ENCODE measurements around the gene KEL. TPM values are rescaled to one million over a fixed set of nuclear protein-coding genes. Genes with fewer than 3 reads are reported as not detected.

KEL gene
- total RNA-seq, 2 experiments from 2014 or later, result 0.19 TPM; not detected in 1

DNA sequence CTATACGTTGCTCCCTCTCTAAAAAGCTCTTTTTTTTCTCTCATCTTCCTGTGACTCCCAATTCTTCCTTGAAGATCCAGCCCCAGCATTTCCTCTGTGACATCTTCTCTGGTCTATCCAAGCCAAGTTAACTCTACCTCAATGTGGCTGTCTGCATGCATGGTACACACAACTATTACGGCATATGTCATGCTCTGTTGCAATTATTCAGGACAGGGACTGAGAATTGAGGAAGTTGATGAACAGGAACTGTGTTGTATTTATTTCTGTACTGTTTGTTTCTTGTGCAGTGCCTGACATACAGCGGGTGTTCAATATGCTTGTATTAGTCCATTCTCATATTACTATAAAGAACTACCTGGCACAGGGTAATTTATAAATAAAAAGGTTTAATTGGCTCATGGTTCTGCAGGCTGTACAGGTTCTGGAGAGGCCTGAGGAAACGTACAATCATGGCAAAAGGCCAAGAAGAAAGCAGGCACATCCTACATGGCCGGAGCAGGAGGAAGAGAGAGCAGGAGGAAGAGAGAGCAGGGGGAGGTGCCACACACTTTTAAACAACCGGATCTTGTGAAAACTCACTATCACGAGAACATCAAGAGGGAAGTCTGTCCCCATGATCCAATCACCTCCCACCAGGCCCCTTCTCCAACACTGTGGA lies 34.9 kb downstream of the KEL start:
- ChIA-PET CTCF (no interaction called here), POLR2A (no interaction called here)
- Mint-ChIP-seq H3K27ac (no peak overlapping the region), H3K36me3 (ENCODE audit: low read depth) (no peaks in the 10 kb centered on the region), H3K9me3 (no peaks in the 10 kb centered on the region), H3K4me3 (no peak overlapping the region), H3K27me3 (no peaks in the 10 kb centered on the region), H3K4me1 (ENCODE audit: low read depth) (no peaks in the 10 kb centered on the region)
- no peaks in the 10 kb centered on the region for H3K9me3 ChIP-seq (ENCODE audit: control insufficient read depth in 1 of 2, insufficient read depth in 1 of 2, low read length in 2 of 2)
- H3K27ac ChIP-seq (ENCODE audit: low read depth in 1 of 2, low read length in 2 of 2), result no peak overlapping the region
- ATAC-seq (ENCODE audit: poor library complexity) (no peak), DNase-seq (peak in 3 of 14 experiments; percentile 10 to 43 (median 32))
- intact Hi-C loops (cut with DNase I, micrococcal nuclease), result no loop called here
- no peak overlapping the region for H3K4me3 ChIP-seq (ENCODE audit: low read length)
- H3K27me3 ChIP-seq (ENCODE audit: control insufficient read depth in 1 of 2, insufficient read depth in 2 of 2, low read length in 2 of 2), result no peaks in the 10 kb centered on the region
- TF ChIP-seq CTCF (IDR thresholded peaks at IDR 0.05), result no peak
- H3K36me3 ChIP-seq (ENCODE audit: insufficient read depth, low read length), result no peaks in the 10 kb centered on the region
- H3K4me1 ChIP-seq (ENCODE audit: insufficient read depth, low read length), result no peaks in the 10 kb centered on the region

DNA sequence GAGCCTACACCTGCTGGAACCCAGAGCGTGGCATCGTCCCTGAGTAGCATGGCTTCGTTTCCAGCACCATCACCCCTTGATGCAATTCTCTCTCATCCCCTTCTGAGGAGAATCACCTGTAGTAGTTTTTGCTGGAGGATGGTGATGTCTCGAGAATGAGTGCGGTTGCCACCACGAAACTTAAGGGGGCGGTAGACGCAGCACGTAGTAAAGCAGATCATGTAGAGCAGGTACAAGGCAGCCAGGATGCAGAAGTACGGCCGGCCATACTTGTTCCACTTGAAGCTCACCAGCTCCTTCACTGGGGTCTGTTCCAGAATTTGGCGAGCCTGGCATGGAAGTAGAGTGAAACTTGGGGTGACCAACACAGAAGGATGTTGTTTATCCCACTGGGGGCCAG lies 36.8 kb downstream of the KEL start:
- Histone ChIP-seq H3K4me1 (ENCODE audit: insufficient read depth, low read length) (no peaks in the 10 kb centered on the region), H3K4me3 (ENCODE audit: low read length) (no peak overlapping the region), H3K27me3 (ENCODE audit: control insufficient read depth in 1 of 2, insufficient read depth in 2 of 2, low read length in 2 of 2) (no peaks in the 10 kb centered on the region), H3K9me3 (ENCODE audit: control insufficient read depth in 1 of 2, insufficient read depth in 1 of 2, low read length in 2 of 2) (no peaks in the 10 kb centered on the region), H3K36me3 (ENCODE audit: insufficient read depth, low read length) (no peaks in the 10 kb centered on the region), H3K27ac (ENCODE audit: low read depth in 1 of 2, low read length in 2 of 2) (no peak overlapping the region)
- Mint-ChIP-seq H3K27ac (no peak overlapping the region), H3K4me3 (no peak overlapping the region), H3K27me3 (no peaks in the 10 kb centered on the region), H3K36me3 (ENCODE audit: low read depth) (no peaks in the 10 kb centered on the region), H3K9me3 (no peaks in the 10 kb centered on the region), H3K4me1 (ENCODE audit: low read depth) (no peaks in the 10 kb centered on the region)
- ATAC-seq (ENCODE audit: poor library complexity) (no peak), DNase-seq (no peak)
- POLR2A ChIA-PET, result no interaction called here
- CTCF ChIA-PET, result interaction anchor here (1.0 kb wide), 1 partner anchor 9 kb away, joined by 3 read pairs; no protein-coding TSS in a partner anchor
- no peak for TF ChIP-seq CTCF (IDR thresholded peaks at IDR 0.05)
- intact Hi-C loops (cut with DNase I, micrococcal nuclease), result no loop called here

DNA sequence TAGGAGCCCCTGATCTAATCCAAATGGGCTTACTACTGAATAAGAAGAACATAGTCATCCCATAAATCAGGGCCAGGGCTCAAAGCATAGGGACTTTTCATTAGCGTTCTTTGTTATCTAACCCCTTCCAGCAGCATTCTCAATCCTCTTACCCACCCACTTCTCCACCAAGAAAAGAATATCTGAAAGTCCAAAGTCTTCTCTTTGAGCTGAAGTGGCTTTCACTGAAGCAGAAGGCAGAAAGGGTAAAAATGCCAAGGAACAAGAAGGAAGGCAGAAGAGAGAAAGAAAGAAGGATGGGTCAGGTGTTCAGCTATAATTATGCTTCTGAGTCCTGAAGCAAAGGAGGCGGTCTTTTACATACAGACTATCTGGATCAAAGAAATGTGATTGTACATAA lies 38.8 kb downstream of the KEL start:
- Mint-ChIP-seq H3K4me3 (no peak overlapping the region), H3K27ac (no peak overlapping the region), H3K9me3 (no peaks in the 10 kb centered on the region), H3K36me3 (ENCODE audit: low read depth) (no peaks in the 10 kb centered on the region), H3K4me1 (ENCODE audit: low read depth) (no peaks in the 10 kb centered on the region), H3K27me3 (no peaks in the 10 kb centered on the region)
- no peak for TF ChIP-seq CTCF (IDR thresholded peaks at IDR 0.05)
- DNase-seq, result no peak
- H3K27ac ChIP-seq (ENCODE audit: low read depth in 1 of 2, low read length in 2 of 2), result no peak overlapping the region
- no peaks in the 10 kb centered on the region for H3K36me3 ChIP-seq (ENCODE audit: insufficient read depth, low read length)
- no peaks in the 10 kb centered on the region for H3K9me3 ChIP-seq (ENCODE audit: control insufficient read depth in 1 of 2, insufficient read depth in 1 of 2, low read length in 2 of 2)
- CTCF ChIA-PET, result no interaction called here
- intact Hi-C loops (cut with DNase I, micrococcal nuclease), result no loop called here
- ATAC-seq (ENCODE audit: poor library complexity), result no peak
- H3K4me3 ChIP-seq (ENCODE audit: low read length), result no peak overlapping the region
- H3K27me3 ChIP-seq (ENCODE audit: control insufficient read depth in 1 of 2, insufficient read depth in 2 of 2, low read length in 2 of 2), result no peaks in the 10 kb centered on the region
- POLR2A ChIA-PET, result no interaction called here
- H3K4me1 ChIP-seq (ENCODE audit: insufficient read depth, low read length), result no peaks in the 10 kb centered on the region
